OCI-LY7 (cell line): ENCODE results near the gene ANAPC5.

Experiments used
- EZH2phosphoT487 ChIP-seq: fragments of 200-600 bp; sonication (generic); IDR thresholded peaks from 2 replicates; pipeline ENCODE4 v1.6.1; 2018; ENCODE audit warnings: low read depth, borderline replicate concordance, mild to moderate bottlenecking, mixed run types, antibody characterized with exemption, low read length, moderate library complexity, mixed read lengths
- TF ChIP-seq, protein P1 (sequence below): fragments of 200-600 bp; sonication (generic); conservative IDR thresholded peaks from 2 replicates; pipeline ENCODE4 v1.5.1; 2014; ENCODE audit warnings: mild to moderate bottlenecking, antibody characterized with exemption, low read length, moderate library complexity, mixed read lengths

DNA sequence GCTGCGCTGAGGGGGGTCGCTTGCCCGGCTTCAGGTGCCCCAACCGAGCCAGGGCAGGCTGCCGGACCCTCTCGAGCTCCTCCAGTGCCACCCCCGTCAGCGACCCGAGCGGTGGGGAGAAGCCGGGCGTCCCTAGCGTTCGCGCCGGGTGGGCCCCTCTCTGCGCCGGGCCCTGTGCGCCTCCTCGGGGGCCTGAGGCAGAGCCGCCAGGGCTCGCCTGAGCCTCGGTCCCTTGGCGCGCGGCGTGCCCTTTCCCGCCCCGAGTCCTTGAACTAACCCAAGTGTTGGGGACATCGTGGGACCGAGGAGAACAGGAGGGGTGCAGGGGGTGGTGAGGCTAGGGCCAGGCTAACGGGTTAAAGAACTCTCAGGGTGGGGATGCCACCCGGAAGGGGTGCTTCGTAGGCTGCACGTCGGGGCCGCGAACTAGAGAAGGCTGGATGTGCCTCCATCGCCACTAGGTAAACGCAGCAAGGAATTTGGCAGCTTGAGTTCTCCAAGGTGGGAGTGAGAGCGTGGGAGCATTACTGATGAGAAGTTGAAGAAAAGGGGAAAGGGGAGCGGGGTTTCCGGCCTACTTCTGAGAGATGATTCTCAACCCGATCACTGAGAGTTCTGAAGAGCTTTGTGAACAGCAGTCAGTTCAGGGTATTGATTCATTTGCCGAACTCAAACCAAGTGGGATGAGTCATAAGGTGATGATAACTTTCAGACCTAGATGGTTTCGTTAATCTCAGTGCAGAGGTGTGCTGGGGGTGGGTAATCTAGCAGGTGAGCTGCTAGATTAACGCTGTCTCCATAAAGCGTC, 48.3 kb upstream of the ANAPC5 start:
- TF ChIP-seq, protein P1, sequence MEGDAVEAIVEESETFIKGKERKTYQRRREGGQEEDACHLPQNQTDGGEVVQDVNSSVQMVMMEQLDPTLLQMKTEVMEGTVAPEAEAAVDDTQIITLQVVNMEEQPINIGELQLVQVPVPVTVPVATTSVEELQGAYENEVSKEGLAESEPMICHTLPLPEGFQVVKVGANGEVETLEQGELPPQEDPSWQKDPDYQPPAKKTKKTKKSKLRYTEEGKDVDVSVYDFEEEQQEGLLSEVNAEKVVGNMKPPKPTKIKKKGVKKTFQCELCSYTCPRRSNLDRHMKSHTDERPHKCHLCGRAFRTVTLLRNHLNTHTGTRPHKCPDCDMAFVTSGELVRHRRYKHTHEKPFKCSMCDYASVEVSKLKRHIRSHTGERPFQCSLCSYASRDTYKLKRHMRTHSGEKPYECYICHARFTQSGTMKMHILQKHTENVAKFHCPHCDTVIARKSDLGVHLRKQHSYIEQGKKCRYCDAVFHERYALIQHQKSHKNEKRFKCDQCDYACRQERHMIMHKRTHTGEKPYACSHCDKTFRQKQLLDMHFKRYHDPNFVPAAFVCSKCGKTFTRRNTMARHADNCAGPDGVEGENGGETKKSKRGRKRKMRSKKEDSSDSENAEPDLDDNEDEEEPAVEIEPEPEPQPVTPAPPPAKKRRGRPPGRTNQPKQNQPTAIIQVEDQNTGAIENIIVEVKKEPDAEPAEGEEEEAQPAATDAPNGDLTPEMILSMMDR, result 0 out of 2 replicates have a peak, but pooled peaks have one; percentile 18
- TF ChIP-seq EZH2phosphoT487, result no peak
